GM18498 (cell line): ENCODE data around the gene DBNL.
"Not testable (repeated sequence)": the region's sequence is repeated elsewhere in the genome, so short reads cannot be mapped to it uniquely, and the experiment has no call there.

ENCODE experiments used
- ATAC-seq: cut with Tn5 transposase; IDR thresholded peaks from one replicate; pipeline ENCODE4 v1.9.1; 2021; ENCODE audit warnings: mild to moderate bottlenecking, moderate library complexity; ENCODE audit not compliant: unreplicated experiment

DBNL gene

DNA sequence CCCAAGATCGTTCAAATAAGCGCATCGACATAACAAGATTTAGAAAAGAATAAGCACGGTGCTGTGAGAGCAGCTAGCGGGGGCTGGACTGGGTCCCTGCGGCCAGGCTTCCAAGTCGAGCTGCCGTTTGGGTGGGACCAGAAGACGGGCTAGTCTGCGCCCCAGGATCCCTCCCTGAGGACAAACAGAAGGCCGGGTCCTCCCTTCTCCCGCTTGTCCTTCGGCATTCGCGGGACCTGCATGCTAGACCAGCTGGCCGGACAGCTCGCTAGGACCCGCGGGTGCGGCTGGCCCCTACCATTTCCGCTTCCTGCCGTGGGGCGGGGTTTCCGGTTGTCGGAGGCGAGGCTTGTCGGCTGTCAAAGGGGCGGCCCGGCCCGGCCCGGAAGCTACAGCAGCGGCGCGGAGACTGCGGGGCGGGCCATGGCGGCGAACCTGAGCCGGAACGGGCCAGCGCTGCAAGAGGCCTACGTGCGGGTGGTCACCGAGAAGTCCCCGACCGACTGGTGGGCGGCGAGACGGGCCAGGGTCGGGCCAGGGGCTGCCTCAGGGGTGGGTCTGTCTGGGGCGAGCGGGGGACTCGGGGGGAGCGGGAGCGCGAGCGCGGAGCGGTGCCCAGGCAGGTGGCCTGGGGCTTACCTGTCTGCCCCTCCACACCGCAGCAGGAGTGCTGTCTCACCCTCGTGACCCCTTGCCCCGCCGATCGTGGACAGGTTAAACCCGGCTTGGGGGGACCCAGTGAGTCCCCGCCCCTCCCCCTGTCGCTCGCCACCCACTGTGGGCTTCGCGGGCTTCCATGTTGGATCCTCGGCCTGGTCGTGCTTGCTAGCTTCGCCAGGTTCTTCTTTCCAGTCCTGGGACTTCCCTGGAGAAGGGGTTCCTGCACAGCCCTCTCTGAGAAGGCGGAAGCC lies at the start of gene DBNL:
DBNL (plus strand) TSS at position 388 of the 911 bp plus-strand sequence; CDS start at position 424, 36 bp downstream.
- ATAC-seq = peak; percentile 72

GRCh38 chr7:43997532-43997931 lies 47.0 kb upstream of the DBNL start, which contains the start of gene SPDYE1:
SPDYE1 (plus strand) TSS chr7:43997897; CDS start chr7:43999950, 2,053 bp downstream.
- not testable (repeated sequence) for ATAC-seq

- ATAC-seq = not testable (repeated sequence)
Measured at GRCh38 chr7:44012081-44012480, 32.4 kb upstream of the DBNL start.

- not testable (repeated sequence) for ATAC-seq
Measured at GRCh38 chr7:44015090-44015489, 29.4 kb upstream of the DBNL start.

- peak; percentile 95 for ATAC-seq
Measured at GRCh38 chr7:44018857-44019807, 25.4 kb upstream of the DBNL start.

GRCh38 chr7:44019825-44020224 lies 24.7 kb upstream of the DBNL start:
- not testable (repeated sequence) for ATAC-seq

- ATAC-seq = not testable (repeated sequence)
Measured at GRCh38 chr7:44022069-44022468, 22.4 kb upstream of the DBNL start.

GRCh38 chr7:44022796-44023467 lies 21.6 kb upstream of the DBNL start:
- not testable (repeated sequence) for ATAC-seq

DNA sequence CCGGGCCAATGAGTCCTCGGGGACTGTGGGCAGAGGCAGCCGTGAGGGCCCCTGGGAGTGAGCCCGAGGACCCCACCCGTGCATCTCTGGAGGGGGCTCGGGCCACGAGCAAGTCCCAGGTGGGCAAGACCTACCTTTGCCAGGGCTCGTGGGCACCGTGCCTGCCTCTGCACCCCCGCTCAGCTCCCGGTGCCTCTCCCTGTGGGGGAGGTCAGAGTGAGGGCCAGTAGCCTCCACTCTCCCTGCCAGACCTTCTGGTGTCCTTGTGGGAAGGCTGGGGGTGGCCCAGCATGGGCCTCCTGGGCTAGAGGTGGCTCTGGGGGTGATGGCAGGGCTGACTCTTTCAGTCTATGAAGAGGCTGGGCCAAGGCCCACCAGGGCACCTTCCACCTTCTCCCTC lies 15.1 kb upstream of the DBNL start:
- not testable (repeated sequence) for ATAC-seq

- ATAC-seq = not testable (repeated sequence)
Measured at GRCh38 chr7:44030029-44030428, 14.5 kb upstream of the DBNL start.

DNA sequence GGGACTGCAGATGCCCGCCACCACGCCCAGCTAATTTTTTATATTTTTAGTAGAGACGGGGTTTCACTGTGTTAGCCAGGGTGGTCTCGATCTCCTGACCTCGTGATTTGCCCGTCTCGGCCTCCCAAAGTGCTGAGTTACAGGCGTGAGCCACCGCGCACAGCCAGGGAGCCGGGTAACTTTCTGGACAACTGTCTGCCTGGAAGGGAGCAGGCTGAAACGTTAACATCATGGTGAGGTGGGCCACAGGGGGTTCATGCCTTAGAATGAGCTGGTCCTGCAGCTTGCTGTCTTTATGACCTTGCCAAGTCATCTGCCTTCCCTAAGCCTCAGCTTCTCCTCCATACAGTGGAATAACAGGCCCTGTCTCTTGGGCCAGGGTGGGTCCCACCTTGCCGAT lies 13.2 kb upstream of the DBNL start:
- ATAC-seq = not testable (repeated sequence)

- ATAC-seq = not testable (repeated sequence)
Measured at GRCh38 chr7:44032031-44032430, 12.5 kb upstream of the DBNL start.

DNA sequence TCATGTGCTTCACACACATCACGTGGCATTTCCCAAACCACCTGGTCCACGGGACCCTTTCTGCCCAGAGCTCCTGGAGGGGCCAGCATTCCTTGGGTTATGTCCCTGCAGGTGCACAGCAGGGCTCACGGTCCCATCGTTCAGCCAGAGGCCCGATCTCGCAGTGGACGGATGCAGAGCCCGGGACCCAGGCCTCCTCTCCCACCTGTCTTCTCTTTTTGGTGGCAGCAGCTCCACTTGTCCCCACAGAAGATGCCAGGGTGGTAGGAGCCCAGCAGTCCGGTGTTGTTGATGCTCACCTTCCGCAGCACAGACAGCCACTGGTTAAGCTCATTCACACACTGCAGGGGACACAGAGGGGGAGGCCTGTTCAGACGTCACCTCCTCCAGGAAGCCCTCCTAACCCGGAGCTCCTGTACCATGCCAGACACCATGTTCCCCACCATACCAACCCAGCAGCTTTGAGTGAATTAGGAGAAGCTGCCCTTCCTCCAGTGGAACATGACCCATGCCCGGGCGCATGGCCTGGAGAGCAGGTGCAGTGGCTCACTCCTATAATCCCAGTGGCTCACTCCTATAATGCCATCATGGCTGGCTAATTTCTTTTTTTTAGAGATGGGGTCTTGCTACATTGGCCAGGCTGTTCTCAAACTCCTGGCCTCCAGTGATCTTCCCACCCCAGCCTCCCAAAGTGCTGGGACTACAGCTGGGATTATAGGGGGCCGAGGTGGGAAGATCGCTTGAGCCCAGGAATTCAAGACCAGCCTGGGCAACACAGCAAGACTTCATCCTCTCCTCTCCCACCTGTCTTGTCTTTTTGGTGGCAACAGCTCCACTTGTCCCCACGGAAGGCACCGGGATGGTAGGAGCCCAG lies 10.3 kb upstream of the DBNL start:
- ATAC-seq = not testable (repeated sequence)

GRCh38 chr7:44036364-44036763 lies 8.1 kb upstream of the DBNL start:
- ATAC-seq = not testable (repeated sequence)

- ATAC-seq = not testable (repeated sequence)
Measured at GRCh38 chr7:44037951-44038350, 6.6 kb upstream of the DBNL start.

DNA sequence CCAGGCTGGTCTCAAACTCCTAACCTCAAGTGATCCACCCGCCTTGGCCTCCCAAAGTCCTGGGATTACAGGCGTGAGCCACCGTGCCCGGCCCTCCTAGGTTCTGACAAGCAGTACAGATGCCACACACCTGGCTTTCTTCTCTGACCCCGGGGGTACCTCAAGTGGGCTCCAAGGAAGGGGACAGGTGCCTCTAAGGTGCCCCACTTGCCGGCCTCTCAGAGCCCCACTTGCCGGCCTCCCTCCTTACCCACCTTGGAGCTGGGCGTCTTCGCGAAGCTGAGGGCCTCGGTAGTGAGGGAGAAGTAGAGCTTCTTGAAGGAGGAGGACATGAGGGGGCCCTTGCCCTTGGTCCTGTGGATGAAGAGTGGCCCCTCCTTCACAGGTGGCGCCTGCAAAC lies 5.9 kb upstream of the DBNL start:
- not testable (repeated sequence) for ATAC-seq

GRCh38 chr7:44038961-44039558 lies 5.4 kb upstream of the DBNL start:
- ATAC-seq = peak; percentile 61

DNA sequence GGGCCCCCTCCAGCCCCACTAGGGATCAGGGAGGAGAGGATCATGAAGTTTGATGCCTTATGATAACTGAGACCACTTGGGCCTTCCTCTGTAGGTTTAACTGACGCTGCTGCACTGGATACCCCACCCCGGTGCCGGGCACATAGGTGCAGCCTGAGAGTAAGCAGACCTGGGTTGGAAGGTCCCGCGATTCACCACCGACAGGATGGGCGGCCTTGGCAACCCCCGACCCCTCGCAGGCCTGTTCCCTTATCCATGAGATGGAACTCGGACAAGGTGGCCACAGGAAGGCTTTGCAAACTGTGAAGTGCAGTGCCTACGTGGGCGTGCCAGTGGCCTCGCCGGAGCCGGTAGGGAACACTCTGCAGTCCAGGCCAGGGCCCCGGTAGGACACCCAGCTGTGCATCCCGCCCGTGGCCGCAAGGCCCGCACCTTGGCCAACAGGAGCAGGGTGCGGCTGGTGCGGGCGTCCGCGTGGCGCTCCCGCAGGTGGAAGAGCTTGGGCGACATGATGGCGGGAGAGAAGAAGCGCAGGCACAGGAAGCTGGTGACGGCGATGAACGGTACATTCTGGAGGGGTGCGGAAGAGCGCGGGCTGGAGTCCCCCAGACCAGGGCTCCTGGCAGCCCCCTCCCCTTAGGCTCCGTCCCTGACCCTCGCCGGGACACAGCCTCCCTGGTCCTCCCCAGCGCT lies 4.6 kb upstream of the DBNL start:
- ATAC-seq = peak; percentile 7

GRCh38 chr7:44040493-44040891 lies 4.0 kb upstream of the DBNL start:
- ATAC-seq = peak; percentile 54
